ENCODE results near the gene POMC.
"Not testable (repeated sequence)": the region's sequence is repeated elsewhere in the genome, so short reads cannot be mapped to it uniquely, and the experiment has no call there.

The POMC gene

DNA sequence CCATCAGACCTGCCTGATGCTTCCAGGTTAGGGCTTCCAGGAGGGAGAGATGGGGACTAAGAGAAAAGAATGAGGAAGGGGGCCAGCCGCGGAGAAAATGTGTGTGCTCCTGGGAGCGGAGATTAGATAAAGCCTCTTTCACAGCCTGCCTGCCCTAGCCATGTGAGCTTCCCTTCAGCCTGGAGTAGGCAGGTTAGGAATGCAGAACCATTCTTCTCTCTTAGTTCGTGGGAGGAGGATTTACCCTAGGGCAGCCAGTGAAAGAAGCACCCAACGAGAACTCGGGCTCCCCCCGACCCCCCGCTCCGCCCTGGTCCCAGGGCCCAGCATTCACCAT is 36.1 kb downstream of the POMC start:
- no peak for DNase-seq

DNA sequence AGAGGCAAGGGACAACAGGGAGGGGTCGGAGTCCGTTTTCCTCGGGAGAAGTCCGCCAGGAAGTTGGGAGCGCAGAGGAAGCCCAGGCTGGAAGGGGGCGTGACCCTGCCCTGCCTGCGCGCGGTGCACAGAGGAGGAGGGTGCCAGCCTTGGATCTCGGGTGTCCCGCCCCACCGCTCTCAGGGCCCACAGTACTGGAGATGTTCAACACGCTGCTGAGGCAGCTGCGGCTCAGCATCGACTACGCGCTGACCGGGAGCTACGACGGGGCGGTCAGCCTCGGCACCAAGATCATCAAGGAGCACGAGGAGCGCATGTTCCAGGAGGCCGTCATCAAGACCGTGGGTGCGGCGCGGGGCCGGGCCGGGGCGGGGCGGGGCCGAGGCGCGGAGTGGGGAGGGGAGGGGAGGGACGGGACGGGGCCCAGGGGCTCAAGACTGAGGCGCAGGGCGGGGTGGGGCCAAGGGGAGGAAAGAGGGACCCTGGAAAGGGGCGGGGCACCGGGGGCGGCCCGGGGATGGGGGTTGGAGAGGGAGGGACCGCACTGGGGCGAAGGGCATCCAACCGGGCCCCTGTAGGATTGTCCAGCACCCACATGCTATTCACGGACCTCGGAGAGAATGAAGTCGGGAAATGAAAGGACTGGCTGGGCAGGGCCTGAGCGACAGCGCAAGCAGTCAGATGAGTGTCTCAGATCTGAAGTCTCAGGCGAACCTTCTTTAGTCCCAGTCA is 36.6 kb downstream of the POMC start:
- no peak for DNase-seq

DNA sequence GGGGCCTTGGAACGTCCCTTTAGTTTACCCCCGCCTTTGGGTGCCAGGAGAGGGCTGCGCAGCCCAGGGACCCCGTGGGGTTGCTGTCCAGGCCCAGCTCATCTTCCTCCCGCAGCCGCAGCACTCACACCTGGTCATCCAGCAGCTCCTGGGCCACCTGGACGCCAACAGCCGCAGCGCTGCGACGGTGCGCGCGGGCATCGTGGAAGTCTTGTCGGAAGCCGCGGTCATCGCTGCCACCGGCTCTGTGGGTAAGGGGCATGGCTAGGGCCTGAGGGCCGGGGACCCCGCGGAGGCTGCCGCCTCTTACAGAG is 37.2 kb downstream of the POMC start:
- DNase-seq = no peak

DNA sequence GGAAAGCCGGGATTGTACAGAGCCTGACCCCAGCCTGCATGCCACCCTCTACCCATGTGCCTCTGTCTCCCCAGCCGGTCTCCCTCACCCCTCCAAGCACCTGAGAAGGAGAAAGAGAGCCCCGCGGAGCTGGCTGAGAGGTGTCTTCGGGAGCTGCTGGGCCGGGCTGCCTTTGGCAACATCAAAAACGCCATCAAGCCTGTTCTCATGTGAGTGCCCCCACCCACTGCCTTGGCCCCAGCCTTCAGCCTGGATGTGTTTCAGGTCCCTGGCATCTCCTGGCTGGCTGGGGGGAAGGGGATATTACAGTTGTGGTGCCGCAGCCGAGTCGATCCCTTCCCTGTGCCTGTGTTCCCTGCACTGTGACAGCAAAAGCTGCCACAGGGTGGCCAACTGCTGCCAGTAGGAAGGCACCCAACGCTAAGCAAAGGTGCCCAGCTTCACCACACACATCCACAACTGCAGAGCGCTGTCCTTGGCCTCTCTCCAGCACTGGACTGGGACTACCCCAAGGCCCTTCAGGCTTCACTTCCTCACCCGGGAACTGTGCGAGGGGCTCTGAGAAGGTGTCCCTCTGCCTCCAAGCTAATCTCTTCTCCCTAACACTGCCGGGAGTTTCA is 38.4 kb downstream of the POMC start:
- no peak for DNase-seq

DNA sequence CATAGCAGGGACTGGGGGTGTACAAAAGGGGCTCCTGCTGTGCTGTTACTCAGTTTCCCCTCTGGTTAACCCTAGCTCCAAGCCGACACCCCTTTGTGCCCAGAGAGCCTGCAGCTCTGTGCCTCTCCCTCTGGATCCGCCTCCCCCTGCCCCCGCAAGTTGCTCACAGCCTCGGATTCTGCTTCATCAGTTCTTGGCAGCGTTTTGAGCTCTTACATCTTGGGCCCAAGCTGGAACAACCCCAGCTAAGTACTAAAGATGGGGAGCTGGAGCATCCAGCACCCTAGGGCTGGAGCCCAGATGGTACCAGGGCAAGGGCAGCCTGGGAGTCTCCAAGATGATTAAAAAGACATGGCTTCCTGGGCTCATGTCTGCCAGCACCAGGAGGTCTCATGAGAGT is 40.7 kb downstream of the POMC start:
- no peak for DNase-seq

DNA sequence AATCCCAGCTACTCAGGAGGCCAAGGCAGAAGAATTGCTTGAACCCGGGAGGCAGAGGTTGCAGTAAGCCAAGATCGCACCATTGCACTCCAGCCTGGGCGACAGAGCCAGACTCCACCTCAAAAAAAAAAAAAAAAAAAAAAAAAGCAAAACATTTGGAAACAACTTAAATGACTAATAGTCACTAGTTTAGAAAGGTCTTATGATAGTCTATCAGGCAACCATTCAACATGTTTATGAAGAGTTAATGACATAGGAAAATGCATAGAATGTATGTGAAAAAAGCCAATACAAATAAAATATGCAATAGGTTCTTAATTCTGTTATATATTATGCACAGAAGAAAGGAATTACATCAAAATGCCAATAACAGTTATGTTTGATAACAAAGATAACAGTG is 41.3 kb downstream of the POMC start:
- not testable (repeated sequence) for DNase-seq

DNA sequence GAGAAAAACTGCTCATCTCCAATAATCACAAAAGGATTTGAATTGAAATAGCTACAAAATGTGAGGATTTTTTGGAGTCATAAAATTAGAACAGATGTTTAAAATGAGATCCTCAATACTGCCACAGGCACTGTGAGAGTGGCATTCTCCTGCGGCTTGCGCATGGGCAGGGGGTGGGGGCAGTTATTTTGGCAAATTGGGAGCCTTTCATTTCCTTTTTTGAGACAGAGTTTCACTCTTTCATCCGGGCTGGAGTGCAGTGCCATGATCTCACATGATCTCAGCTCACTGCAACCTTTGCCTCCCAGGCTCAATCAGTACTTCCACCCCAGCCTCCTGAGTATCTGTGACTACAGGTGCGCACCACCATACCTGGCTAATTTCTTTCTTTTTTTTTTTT is 42.4 kb downstream of the POMC start:
- no peak for DNase-seq

DNA sequence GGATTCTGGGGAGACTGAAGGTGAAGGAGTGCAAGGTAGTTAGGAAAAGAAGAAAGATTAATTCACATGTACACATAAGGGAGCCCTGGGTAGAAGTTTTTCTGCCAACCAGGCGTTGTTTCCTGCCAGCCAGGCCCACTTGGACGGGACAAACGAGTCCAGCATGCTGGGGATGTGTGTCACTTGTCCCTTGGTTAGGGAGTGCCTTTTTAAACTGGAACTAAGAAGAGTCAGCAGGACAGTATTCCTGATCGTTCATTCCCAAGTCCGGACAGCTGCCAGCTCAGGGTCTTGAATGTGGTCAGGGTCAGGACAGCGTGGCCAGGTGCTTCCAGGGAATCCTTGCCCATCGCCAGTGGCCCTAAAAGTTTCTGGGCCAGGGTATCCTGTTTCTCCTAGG is 43.2 kb downstream of the POMC start:
- no peak for DNase-seq

DNA sequence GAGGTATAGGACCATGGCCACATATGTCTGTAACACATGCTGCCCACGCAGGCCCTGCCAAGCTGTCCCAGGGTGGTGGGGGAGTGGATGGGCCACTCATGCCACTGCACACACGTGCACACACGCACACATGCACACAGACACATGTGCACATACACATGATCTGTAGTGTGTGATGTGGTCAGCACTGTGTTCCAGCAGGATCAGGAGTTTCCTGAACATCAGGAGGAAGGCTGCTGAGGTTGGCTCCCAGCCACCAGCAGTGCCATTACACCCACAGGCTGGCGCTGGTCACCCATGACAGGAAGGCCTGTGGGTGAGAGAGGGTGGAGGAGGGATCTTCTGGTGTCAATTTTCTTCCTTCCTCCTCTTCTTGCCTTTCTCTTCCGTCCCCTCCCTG is 44.7 kb downstream of the POMC start:
- no peak for DNase-seq

DNA sequence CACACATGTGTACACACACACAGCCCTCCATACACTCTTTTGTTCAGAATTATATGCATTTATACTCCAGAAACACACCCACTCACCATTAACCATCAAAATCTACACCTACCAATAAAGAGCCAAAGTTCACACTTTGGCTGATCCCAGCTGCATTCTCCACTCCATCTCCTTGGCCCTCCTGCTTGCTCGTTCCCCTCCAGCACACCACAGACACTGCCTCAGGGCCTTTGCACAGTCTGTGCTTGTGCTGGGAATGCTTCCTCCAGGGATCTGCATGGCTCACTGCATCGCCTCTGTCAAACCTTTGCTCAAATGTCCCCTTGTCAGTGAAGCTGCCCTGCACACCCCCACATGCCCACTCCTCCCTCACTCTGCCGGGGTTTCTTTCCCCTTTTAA is 46.0 kb downstream of the POMC start:
- no peak for DNase-seq

DNA sequence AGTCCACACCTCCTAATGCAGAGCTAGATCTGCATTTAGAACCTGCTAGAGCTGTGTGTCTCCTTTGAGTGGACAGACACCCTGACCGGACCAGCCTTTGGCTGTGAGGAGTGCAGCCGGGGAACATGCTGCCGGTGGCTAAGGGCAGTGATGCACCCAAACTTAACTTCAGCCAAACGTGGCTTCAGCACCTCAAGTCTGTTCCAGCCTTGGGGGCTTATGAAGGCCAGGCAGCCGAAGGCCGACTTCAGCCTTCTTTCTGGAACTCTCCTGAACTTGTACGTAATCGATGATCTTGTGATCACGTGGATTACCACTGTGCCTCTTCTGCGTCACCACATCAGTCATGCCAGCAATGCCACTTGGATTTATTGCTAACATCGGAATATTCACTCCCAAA is 49.1 kb downstream of the POMC start:
- DNase-seq = no peak

DNA sequence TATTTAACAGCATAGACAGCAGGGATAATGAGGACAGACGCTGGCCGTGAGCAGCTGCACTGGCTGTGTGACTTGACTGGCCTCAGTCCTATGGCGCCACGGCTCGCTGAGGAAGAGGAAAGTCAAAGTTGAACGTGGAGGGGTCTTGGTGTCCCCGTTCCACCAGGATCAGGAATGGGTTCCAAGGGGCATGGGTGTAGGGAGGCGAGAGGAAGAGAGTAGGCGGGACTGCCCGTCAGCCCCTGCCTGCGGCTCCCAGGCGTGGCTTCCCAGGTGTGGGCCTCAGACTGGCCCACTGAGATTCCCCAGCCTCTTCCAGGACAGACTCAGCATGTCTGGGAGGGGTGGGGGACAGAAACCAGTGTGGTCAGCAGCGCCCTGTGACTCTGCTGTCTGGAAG is 51.4 kb downstream of the POMC start:
- no peak for DNase-seq

DNA sequence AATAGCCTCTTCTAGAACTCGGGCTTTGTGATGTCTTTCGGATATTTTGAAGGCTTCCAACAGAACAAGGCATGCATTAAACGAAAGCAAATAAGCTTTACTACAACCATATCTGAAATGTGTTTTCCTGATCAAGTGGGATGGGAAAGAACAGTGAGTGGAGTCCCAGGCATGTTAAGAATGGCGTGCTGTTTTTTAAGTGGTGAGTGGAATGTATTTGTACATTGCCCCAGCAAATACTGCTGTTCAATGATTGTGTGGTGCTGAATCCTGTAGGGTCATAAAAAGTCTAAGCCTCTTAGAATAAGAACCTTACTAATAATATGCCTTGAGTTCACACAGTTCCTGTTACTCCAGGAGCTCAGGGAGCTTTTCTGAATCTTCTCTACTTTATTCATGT is 52.5 kb downstream of the POMC start:
- DNase-seq = peak; percentile 58

DNA sequence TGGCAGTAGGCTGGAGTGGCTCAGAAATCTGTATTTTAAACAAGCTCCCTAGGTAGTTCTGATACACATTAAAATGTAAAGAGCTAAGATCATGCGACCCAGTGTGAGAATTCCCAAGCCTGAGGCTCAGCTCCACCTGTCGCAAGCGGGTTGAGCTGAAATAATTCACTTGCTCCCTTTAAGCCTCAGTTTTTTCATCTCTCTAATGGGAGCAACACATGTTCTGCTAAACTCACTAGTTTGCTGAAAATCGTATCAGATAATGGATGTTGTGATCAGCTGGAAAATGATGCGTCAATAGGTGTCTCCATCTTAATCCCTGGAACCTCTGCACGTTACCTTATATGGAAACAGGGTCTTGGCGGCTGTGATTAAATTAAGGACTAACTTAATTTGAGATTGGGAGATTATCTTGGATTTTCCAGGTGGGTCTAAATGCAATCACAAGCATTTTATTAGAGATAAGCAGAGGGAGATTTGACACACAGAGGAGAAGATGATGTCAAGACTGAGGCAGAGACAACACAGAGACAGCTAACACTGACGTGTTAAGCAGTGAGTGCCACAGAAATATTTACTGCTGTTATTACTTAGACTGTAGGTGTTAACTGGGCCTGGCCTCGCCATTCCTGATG is 53.0 kb downstream of the POMC start:
- DNase-seq = no peak

DNA sequence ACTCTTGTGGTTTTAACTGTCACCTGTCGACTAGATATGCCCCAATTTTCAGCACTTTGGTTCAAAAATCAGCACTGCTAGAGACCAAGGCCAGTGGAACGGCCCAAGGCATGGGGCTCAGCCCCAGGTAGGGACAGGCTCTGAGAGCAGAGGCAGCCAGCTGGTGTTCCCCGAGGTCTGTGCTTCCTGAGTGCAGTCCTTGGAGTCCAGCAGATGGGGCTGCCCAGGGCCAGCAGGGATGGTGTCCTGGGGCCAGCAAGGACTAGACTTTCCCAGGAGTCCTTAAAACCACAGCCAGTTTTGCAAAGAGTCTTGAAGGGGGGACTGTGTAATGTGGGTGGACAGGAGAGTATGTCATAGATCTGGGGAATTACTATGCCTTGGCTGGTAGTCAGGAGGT is 56.3 kb downstream of the POMC start:
- no peak for DNase-seq
